Hepatocyte (in vitro differentiated cells): ENCODE measurements around the gene S100A7A. TPM values are rescaled to one million over a fixed set of nuclear protein-coding genes. Genes with fewer than 3 reads are reported as not detected.
"Not testable (repeated sequence)": the region's sequence is repeated elsewhere in the genome, so short reads cannot be mapped to it uniquely, and the experiment has no call there.

ENCODE experiments used
- DNase-seq: peaks from one replicate; pipeline ENCODE4 v3.0.0-alpha.2; 2016; ENCODE audit warnings: low spot score
- H2AFZ ChIP-seq: fragments of 200-600 bp; sonication (generic); 2 replicates; pipeline ENCODE4 v1.6.0; 2016; ENCODE audit warnings: antibody characterized with exemption, mild to moderate bottlenecking
- H3K27ac ChIP-seq: fragments of 200-600 bp; sonication (generic); 2 replicates; pipeline ENCODE4 v1.5.1; 2016; ENCODE audit warnings: mild to moderate bottlenecking
- H3K27me3 ChIP-seq: fragments of 200-600 bp; sonication (generic); 2 replicates; pipeline ENCODE4 v1.6.1; 2016
- H3K36me3 ChIP-seq: fragments of 200-600 bp; sonication (generic); replicated peaks from 2 replicates; pipeline ENCODE4 v1.5.1; 2016; ENCODE audit warnings: low read depth; ENCODE audit not compliant: insufficient read depth
- H3K4me1 ChIP-seq: fragments of 200-600 bp; sonication (generic); 2 replicates; pipeline ENCODE4 v1.5.1; 2016; ENCODE audit warnings: mild to moderate bottlenecking, moderate library complexity; ENCODE audit not compliant: insufficient read depth
- H3K4me2 ChIP-seq: fragments of 200-600 bp; sonication (generic); 2 replicates; pipeline ENCODE4 v1.6.0; 2016
- H3K4me3 ChIP-seq: fragments of 200-600 bp; sonication (generic); 2 replicates; pipeline ENCODE4 v1.5.1; 2016; ENCODE audit warnings: mild to moderate bottlenecking
- H3K79me2 ChIP-seq: fragments of 200-600 bp; sonication (generic); 2 replicates; pipeline ENCODE4 v1.6.0; 2017; ENCODE audit warnings: mild to moderate bottlenecking
- H3K9me2 ChIP-seq: fragments of 200-600 bp; sonication (generic); replicated peaks from 2 replicates; pipeline ENCODE4 v1.6.0; 2017; ENCODE audit warnings: mild to moderate bottlenecking; ENCODE audit not compliant: insufficient read depth
- H3K9me3 ChIP-seq: fragments of 200-600 bp; sonication (generic); 2 replicates; pipeline ENCODE4 v1.5.1; 2016; ENCODE audit warnings: low read depth, mild to moderate bottlenecking
- H4K20me1 ChIP-seq: fragments of 200-600 bp; sonication (generic); 2 replicates; pipeline ENCODE4 v1.6.0; 2016; ENCODE audit warnings: mild to moderate bottlenecking; ENCODE audit not compliant: insufficient read depth, poor library complexity, severe bottlenecking
- EZH2 ChIP-seq: fragments of 200-600 bp; sonication (generic); IDR thresholded peaks from 2 replicates; pipeline ENCODE4 v1.6.1; 2016; ENCODE audit warnings: antibody characterized with exemption, mild to moderate bottlenecking, borderline replicate concordance
- EZH2phosphoT487 ChIP-seq: fragments of 200-600 bp; sonication (generic); IDR thresholded peaks from one replicate; pipeline ENCODE4 v1.6.1; 2018; ENCODE audit warnings: antibody characterized with exemption, mild to moderate bottlenecking, low read depth, moderate library complexity; ENCODE audit not compliant: unreplicated experiment, severe bottlenecking
- WGBS: methylation state at CpG from one replicate; pipeline ENCODE4 v1.1.6; 2016; ENCODE audit warnings: low lambda C conversion rate; ENCODE audit errors: missing lambda C conversion rate; 5-methylcytosine and 5-hydroxymethylcytosine counted together
- polyA plus RNA-seq: library from polyadenylated mRNA; unstranded; fragments of >200 nt; fragmentation: Nextera tagmentation; extraction: Ambion mirVana; gene quantifications from 2 replicates; pipeline ENCODE4 v1.2.1, GENCODE V29; 2016
- total RNA-seq: library from RNA; depleted of rRNA; stranded (reverse); fragments of >200 nt; gene quantifications from 2 replicates; pipeline ENCODE4 v1.2.3, GENCODE V29; 2014
- TF ChIP-seq, protein P1 (sequence below): fragments of 200-600 bp; sonication (generic); IDR thresholded peaks from 2 replicates; pipeline ENCODE4 v1.5.1; 2016; ENCODE audit warnings: antibody characterized with exemption, mild to moderate bottlenecking; ENCODE audit not compliant: poor library complexity

Gene S100A7A
- total and polyA plus RNA-seq, 2 experiments from 2014 or later, result not detected

DNA sequence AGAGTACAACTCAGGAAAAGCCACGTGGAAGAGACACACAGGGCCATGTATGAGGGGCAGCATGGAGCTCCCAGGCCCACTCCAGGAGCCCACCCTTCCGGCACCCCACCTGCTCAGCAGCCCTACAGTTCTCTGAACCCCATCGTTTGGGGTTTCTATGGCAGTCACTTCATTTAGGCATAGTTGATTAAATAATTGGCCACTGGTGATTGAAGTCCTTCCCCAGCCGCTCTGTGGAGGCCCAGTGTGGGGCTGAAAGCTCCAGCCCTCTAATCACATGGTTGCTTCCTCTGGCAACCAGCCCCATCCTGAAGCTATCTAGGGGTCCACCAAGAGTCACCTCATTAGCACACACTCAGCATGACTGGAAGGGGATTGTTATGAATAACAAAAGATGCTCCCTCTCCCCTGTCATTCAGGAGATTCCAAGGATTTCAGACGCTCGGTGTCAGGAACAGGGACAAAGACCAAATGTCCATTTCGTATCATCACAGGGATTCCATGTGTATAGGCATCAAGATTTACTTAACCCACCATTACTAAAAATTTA lies 12.2 kb upstream of the S100A7A start:
- Histone ChIP-seq H3K4me3 (no peak overlapping the region), H2AFZ (no peak overlapping the region), H3K27me3 (no peaks in the 10 kb centered on the region), H3K27ac (no peak overlapping the region), H3K79me2 (no peaks in the 10 kb centered on the region), H3K36me3 (no peaks in the 10 kb centered on the region), H3K9me2 (no peaks in the 10 kb centered on the region), H3K9me3 (no peaks in the 10 kb centered on the region), H4K20me1 (no peaks in the 10 kb centered on the region), H3K4me2 (no peak overlapping the region), H3K4me1 (no peaks in the 10 kb centered on the region)
- DNase-seq, result no peak
- 80% methylated on average over 7 of the region's 7 CpGs for WGBS
- TF ChIP-seq, protein P1, sequence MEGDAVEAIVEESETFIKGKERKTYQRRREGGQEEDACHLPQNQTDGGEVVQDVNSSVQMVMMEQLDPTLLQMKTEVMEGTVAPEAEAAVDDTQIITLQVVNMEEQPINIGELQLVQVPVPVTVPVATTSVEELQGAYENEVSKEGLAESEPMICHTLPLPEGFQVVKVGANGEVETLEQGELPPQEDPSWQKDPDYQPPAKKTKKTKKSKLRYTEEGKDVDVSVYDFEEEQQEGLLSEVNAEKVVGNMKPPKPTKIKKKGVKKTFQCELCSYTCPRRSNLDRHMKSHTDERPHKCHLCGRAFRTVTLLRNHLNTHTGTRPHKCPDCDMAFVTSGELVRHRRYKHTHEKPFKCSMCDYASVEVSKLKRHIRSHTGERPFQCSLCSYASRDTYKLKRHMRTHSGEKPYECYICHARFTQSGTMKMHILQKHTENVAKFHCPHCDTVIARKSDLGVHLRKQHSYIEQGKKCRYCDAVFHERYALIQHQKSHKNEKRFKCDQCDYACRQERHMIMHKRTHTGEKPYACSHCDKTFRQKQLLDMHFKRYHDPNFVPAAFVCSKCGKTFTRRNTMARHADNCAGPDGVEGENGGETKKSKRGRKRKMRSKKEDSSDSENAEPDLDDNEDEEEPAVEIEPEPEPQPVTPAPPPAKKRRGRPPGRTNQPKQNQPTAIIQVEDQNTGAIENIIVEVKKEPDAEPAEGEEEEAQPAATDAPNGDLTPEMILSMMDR, result no peak
- TF ChIP-seq EZH2, result no peak
- no peak for TF ChIP-seq EZH2phosphoT487

DNA sequence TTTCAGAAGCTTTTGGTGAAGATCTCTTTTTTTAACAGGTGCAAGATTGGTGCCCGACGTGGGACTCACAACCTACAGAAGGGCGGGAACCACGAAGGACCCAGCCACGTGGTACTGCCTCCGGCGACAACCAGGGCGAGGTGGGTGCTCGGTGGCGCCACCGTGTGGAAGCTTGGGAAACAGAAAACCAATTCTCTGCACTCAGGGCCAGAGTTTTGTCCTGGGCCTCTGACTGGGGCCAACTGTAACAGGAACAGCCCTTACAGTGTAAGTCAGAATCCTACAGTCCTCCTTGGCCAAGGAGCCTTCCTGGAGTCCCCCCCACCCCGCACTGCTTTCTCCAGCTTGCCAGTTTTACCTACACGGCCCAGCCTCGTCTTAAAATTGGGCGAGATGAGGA lies 11.6 kb upstream of the S100A7A start:
- no peak overlapping the region for H2AFZ ChIP-seq
- TF ChIP-seq, protein P1, result peak; percentile 12
- no peak for TF ChIP-seq EZH2phosphoT487
- no peaks in the 10 kb centered on the region for H3K4me1 ChIP-seq
- 46% methylated on average over 15 of the region's 15 CpGs for WGBS
- H3K36me3 ChIP-seq, result no peaks in the 10 kb centered on the region
- no peak overlapping the region for H3K4me2 ChIP-seq
- no peaks in the 10 kb centered on the region for H4K20me1 ChIP-seq
- H3K27me3 ChIP-seq, result no peaks in the 10 kb centered on the region
- H3K4me3 ChIP-seq, result no peak overlapping the region
- DNase-seq, result no peak
- no peak overlapping the region for H3K27ac ChIP-seq
- no peaks in the 10 kb centered on the region for H3K9me2 ChIP-seq
- H3K79me2 ChIP-seq, result no peaks in the 10 kb centered on the region
- no peaks in the 10 kb centered on the region for H3K9me3 ChIP-seq

DNA sequence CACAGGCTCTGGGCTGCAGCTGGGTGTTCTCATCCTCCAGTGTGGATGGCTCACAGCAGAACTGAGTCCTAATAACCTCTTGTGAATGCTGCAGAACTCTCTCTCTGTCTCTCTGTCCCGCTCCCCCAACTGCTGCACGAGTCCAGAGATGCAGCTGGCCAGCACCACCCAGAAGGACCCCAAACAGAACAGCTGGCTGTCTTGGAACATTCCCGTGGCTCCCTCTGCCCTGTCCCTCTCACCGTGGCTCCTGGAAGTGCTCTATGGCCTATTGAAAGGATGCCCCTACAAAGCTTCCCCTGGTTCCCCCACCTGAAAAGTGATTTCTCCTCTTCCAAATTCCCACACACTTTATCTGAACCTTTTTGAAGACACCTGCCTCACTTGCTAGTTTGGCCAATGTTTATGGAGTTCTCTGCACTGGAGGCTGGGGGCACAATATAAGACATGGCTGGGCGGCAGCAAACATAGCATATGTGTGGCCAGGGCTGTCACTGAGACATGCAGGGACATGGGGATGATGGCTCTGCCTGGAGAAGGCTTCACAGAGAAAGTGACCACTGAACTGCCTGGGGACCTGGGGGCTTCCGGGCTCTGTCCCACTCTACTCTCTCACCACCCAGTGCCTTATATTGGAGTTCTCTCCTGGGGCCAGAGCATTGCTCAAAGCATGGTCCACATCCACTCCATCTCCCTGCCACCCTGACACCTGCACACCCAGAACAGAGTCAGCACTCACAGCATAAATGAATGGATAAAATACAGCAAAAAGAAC lies 10.3 kb upstream of the S100A7A start:
- H3K36me3 ChIP-seq, H3K9me2 ChIP-seq, H2AFZ ChIP-seq, H4K20me1 ChIP-seq, H3K9me3 ChIP-seq, H3K79me2 ChIP-seq, H3K4me2 ChIP-seq, DNase-seq, H3K27me3 ChIP-seq, H3K27ac ChIP-seq, H3K4me1 ChIP-seq, H3K4me3 ChIP-seq: not testable (repeated sequence)
- WGBS, result 78% methylated on average over 6 of the region's 6 CpGs

DNA sequence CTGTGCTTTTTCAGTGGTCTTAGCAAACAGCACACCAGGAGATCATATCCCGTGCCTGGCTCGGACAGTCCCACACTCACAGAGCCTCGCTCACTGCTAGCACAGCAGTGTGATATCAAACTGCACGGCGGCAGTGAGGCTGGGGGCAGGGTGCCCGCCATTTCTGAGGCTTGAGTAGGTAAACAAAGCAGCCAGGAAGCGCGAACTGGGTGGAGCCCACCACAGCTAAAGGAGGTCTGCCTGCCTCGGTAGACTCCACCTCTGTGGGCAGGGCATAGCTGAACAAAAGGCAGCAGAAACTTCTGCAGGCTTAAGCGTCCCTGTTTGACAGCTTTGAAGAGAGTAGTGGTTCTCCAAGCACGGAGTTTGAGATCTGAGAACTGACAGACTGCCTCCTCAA lies 9.0 kb upstream of the S100A7A start:
- H3K27ac ChIP-seq, H3K9me3 ChIP-seq, H4K20me1 ChIP-seq, H3K4me1 ChIP-seq, DNase-seq, H3K9me2 ChIP-seq, H3K4me2 ChIP-seq, H2AFZ ChIP-seq, H3K36me3 ChIP-seq, H3K79me2 ChIP-seq, H3K27me3 ChIP-seq, H3K4me3 ChIP-seq: not testable (repeated sequence)
- 78% methylated on average over 11 of the region's 11 CpGs for WGBS

DNA sequence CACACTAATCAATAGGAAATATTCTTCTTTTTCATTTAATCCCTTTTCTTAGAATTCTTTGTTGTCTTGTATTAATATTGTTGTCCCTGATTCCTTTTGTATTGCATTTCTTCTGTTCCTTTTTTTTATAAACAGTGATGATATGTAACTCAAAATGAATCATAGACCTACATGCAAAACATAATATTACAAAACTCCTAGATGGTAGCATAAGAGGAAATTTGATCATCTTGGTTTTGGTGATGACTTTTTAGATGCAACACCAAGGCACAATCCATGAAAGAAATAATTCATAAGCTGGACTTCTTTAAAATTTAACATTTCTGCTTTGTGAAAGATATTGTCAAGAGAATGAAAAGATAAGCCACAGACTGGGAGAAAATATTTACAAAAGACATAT lies 2.4 kb upstream of the S100A7A start:
- H2AFZ ChIP-seq, H3K9me2 ChIP-seq, H3K36me3 ChIP-seq, H3K4me1 ChIP-seq, H3K27me3 ChIP-seq, H3K4me3 ChIP-seq, DNase-seq, H3K9me3 ChIP-seq, H3K79me2 ChIP-seq, H3K27ac ChIP-seq, H4K20me1 ChIP-seq, H3K4me2 ChIP-seq: not testable (repeated sequence)
